ENCODE measurements around the gene SMARCE1.

SMARCE1 gene

DNA sequence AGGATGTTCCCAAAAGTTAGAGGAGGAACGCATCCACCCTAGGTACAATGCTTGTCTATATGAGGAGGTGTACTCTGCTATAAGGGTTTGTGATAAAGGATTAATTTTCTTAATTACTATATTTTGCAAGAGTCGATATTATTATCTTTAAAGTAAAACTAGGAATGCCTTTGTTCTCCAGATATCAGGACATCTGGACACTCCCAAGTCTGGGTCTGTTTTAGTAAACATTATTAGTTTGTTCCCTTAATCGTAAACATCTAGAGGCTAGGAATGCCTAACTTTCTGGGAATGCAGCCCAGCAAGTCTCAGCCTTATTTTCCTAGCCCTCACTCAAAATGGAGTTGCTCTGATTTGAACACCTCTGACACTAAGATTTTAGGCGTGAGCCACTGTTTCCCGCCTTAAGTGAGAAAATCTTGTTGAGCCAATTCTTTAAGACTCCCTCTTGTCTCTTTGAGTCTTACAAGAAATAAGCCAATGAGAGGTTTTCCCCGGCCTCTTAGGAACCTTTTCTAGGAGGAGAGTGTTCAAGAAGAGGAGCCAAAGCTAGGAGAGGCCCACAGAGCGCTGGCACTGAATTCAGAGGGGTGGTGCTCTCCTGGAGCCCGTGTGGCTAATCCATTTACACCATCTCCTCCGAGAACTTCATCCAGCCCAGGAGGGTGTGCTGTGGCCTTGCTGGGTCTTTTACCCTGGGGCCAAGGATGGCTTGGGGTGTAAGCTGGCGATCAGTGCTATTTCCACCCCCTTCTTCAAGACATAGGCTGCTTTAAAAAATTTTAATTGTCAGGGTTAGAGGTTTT is 40.9 kb downstream of the SMARCE1 start (continued):
- TF ChIP-seq, protein P1, sequence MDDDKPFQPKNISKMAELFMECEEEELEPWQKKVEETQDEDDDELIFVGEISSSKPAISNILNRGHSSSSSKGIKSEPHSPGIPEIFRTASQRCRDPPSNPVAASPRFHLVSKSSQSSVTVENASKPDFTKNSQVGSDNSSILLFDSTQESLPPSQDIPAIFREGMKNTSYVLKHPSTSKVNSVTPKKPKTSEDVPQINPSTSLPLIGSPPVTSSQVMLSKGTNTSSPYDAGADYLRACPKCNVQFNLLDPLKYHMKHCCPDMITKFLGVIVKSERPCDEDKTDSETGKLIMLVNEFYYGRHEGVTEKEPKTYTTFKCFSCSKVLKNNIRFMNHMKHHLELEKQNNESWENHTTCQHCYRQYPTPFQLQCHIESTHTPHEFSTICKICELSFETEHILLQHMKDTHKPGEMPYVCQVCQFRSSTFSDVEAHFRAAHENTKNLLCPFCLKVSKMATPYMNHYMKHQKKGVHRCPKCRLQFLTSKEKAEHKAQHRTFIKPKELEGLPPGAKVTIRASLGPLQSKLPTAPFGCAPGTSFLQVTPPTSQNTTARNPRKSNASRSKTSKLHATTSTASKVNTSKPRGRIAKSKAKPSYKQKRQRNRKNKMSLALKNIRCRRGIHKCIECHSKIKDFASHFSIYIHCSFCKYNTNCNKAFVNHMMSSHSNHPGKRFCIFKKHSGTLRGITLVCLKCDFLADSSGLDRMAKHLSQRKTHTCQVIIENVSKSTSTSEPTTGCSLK (tag by site-specific recombination; IDR thresholded peaks at IDR 0.05), result no peak
- TF ChIP-seq PRDM1 (tag by site-specific recombination; IDR thresholded peaks at IDR 0.05), result no peak
- TF ChIP-seq, protein P2, sequence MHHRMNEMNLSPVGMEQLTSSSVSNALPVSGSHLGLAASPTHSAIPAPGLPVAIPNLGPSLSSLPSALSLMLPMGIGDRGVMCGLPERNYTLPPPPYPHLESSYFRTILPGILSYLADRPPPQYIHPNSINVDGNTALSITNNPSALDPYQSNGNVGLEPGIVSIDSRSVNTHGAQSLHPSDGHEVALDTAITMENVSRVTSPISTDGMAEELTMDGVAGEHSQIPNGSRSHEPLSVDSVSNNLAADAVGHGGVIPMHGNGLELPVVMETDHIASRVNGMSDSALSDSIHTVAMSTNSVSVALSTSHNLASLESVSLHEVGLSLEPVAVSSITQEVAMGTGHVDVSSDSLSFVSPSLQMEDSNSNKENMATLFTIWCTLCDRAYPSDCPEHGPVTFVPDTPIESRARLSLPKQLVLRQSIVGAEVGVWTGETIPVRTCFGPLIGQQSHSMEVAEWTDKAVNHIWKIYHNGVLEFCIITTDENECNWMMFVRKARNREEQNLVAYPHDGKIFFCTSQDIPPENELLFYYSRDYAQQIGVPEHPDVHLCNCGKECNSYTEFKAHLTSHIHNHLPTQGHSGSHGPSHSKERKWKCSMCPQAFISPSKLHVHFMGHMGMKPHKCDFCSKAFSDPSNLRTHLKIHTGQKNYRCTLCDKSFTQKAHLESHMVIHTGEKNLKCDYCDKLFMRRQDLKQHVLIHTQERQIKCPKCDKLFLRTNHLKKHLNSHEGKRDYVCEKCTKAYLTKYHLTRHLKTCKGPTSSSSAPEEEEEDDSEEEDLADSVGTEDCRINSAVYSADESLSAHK (tag by site-specific recombination; IDR thresholded peaks at IDR 0.05), result no peak

DNA sequence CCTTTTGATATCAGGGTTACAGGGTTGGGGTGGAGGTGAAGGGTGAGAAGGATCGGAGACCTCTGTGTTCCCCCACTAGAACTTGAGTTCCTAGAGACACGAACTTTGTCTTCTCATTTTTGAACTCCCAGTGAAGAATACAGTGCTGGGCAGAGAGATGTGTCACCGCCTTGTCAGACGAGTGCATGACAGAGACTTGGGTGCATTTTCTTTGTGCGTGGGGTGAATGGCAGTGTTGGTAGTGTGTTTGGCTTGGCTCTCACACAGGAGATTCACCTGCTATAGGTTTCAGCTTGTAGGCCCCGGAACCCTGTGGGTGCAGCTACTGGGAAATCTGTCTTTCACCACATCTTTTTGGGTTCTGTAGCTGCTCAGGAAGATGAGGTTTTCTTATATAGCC is 42.3 kb downstream of the SMARCE1 start:
- TF ChIP-seq GLI2 (tag by site-specific recombination; IDR thresholded peaks at IDR 0.05; ENCODE audit: borderline replicate concordance, low read depth) (no peak), ZNF600 (tag by site-specific recombination; IDR thresholded peaks at IDR 0.05) (no peak), ZBTB7A (tag by site-specific recombination; IDR thresholded peaks at IDR 0.05; ENCODE audit: low read depth) (no peak), ZBTB48 (tag by site-specific recombination; IDR thresholded peaks at IDR 0.05) (no peak), YY1 (tag by site-specific recombination; IDR thresholded peaks at IDR 0.05) (no peak), ZNF10 (tag by site-specific recombination; IDR thresholded peaks at IDR 0.05) (no peak), ZNF621 (tag by site-specific recombination; IDR thresholded peaks at IDR 0.05) (no peak)
- TF ChIP-seq, protein P3, sequence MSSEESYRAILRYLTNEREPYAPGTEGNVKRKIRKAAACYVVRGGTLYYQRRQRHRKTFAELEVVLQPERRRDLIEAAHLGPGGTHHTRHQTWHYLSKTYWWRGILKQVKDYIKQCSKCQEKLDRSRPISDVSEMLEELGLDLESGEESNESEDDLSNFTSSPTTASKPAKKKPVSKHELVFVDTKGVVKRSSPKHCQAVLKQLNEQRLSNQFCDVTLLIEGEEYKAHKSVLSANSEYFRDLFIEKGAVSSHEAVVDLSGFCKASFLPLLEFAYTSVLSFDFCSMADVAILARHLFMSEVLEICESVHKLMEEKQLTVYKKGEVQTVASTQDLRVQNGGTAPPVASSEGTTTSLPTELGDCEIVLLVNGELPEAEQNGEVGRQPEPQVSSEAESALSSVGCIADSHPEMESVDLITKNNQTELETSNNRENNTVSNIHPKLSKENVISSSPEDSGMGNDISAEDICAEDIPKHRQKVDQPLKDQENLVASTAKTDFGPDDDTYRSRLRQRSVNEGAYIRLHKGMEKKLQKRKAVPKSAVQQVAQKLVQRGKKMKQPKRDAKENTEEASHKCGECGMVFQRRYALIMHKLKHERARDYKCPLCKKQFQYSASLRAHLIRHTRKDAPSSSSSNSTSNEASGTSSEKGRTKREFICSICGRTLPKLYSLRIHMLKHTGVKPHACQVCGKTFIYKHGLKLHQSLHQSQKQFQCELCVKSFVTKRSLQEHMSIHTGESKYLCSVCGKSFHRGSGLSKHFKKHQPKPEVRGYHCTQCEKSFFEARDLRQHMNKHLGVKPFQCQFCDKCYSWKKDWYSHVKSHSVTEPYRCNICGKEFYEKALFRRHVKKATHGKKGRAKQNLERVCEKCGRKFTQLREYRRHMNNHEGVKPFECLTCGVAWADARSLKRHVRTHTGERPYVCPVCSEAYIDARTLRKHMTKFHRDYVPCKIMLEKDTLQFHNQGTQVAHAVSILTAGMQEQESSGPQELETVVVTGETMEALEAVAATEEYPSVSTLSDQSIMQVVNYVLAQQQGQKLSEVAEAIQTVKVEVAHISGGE (tag by site-specific recombination; conservative IDR thresholded peaks at IDR 0.05; ENCODE audit: low read depth), result no peak
- no peaks in the 10 kb centered on the region for H3K36me3 ChIP-seq (ENCODE audit: control insufficient read depth in 2 of 2, insufficient read depth in 1 of 2, low read length in 2 of 2)
- H3K4me1 ChIP-seq (ENCODE audit: control insufficient read depth, insufficient read depth, low read length), result no peaks in the 10 kb centered on the region
- no peak overlapping the region for H3K27ac ChIP-seq (ENCODE audit: extremely low read depth, low read depth, low read length)
- CTCF ChIA-PET, result interaction anchor here (1.0 kb wide), 1 partner anchor 155 kb away, joined by 3 read pairs; no protein-coding TSS in a partner anchor
- no peak overlapping the region for H3K4me3 ChIP-seq (ENCODE audit: low read depth, low read length)
- no peaks in the 10 kb centered on the region for H3K9me3 ChIP-seq (ENCODE audit: control insufficient read depth, insufficient read depth, low read depth, low read length)
- POLR2A ChIA-PET, result interaction anchor here (0.7 to 1.3 kb wide), 2 partner anchors 10 to 1084 kb away, joined by 3 to 4 read pairs; no protein-coding TSS in a partner anchor

DNA sequence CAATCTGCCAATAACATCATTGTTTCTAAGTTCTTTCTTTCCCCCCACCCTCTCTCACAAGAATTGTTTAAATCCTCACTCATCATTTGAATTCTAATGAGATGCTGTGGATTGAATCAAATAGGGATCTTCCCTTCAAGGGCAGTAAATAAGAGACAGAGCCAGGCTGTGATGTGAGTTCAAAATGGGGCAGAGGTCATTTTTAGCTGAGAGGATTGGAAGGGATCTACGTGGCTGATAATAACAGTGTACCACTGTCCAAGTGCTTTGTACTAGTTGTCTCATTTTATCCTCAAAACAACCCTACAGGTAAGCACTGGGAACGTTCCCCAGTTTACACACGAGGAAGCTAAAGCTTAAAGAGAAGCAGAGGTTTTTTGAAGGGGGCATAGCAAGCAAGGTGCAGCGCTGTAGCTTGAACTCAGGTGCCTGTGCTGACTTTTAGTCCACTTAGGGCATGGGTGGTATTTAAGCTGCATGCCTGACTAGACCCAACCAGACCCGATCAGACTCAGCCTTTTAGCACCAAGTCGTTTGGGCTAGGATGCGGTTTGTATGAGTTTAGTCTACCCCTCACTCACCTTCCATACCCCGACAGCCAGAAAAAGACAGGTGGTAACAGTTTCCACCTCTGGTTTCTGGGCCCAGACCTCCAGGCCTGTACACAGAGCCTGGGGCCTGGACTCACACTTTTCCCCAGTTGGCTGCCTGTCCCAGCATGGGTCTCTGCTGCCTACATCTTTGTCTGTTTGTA is 43.1 kb downstream of the SMARCE1 start:
- Histone ChIP-seq H3K4me1 (ENCODE audit: control insufficient read depth, insufficient read depth, low read length) (no peaks in the 10 kb centered on the region), H3K36me3 (ENCODE audit: control insufficient read depth in 2 of 2, insufficient read depth in 1 of 2, low read length in 2 of 2) (no peaks in the 10 kb centered on the region), H3K27ac (ENCODE audit: extremely low read depth, low read depth, low read length) (no peak overlapping the region), H3K9me3 (ENCODE audit: control insufficient read depth, insufficient read depth, low read depth, low read length) (no peaks in the 10 kb centered on the region), H3K4me3 (ENCODE audit: low read depth, low read length) (no peak overlapping the region)
- POLR2A ChIA-PET, result interaction anchor here (0.7 to 1.3 kb wide), 2 partner anchors 11 to 1085 kb away, joined by 3 to 4 read pairs; no protein-coding TSS in a partner anchor
- CTCF ChIA-PET, result interaction anchor here (1.0 to 2.6 kb wide), 3 partner anchors 15 to 154 kb away, joined by 3 to 13 read pairs (median 3); no protein-coding TSS in a partner anchor
- TF ChIP-seq ZNF19 (tag by site-specific recombination; IDR thresholded peaks at IDR 0.05; ENCODE audit: low read depth), result no peak
- TF ChIP-seq, protein P4, sequence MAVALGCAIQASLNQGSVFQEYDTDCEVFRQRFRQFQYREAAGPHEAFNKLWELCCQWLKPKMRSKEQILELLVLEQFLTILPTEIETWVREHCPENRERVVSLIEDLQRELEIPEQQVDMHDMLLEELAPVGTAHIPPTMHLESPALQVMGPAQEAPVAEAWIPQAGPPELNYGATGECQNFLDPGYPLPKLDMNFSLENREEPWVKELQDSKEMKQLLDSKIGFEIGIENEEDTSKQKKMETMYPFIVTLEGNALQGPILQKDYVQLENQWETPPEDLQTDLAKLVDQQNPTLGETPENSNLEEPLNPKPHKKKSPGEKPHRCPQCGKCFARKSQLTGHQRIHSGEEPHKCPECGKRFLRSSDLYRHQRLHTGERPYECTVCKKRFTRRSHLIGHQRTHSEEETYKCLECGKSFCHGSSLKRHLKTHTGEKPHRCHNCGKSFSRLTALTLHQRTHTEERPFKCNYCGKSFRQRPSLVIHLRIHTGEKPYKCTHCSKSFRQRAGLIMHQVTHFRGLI (tag by site-specific recombination; IDR thresholded peaks at IDR 0.05), result no peak
- no peak for TF ChIP-seq ZNF223 (tag by site-specific recombination; IDR thresholded peaks at IDR 0.05)
- TF ChIP-seq, protein P5, sequence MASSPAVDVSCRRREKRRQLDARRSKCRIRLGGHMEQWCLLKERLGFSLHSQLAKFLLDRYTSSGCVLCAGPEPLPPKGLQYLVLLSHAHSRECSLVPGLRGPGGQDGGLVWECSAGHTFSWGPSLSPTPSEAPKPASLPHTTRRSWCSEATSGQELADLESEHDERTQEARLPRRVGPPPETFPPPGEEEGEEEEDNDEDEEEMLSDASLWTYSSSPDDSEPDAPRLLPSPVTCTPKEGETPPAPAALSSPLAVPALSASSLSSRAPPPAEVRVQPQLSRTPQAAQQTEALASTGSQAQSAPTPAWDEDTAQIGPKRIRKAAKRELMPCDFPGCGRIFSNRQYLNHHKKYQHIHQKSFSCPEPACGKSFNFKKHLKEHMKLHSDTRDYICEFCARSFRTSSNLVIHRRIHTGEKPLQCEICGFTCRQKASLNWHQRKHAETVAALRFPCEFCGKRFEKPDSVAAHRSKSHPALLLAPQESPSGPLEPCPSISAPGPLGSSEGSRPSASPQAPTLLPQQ (tag by site-specific recombination; IDR thresholded peaks at IDR 0.05), result no peak
- TF ChIP-seq GLI4 (tag by site-specific recombination; IDR thresholded peaks at IDR 0.05), result no peak
- TF ChIP-seq ZNF292 (tag by site-specific recombination; IDR thresholded peaks at IDR 0.05; ENCODE audit: borderline replicate concordance, low read depth), result no peak
- TF ChIP-seq GLI2 (tag by site-specific recombination; IDR thresholded peaks at IDR 0.05; ENCODE audit: borderline replicate concordance, low read depth), result no peak
- no peak for TF ChIP-seq ZNF626 (tag by site-specific recombination; IDR thresholded peaks at IDR 0.05)
- no peak for TF ChIP-seq ZNF433 (tag by site-specific recombination; IDR thresholded peaks at IDR 0.05; ENCODE audit: low read depth)
